Measurements from ENCODE around the gene ZSCAN9.

ZSCAN9 gene

GRCh38 chr6:28225056-28225834 lies at the start of gene ZSCAN9:
Gene ZSCAN9 (plus strand): TSS chr6:28225275. CDS start chr6:28227085, 1,810 bp downstream.
- DNase-seq (ENCODE audit: low read depth) = peak; percentile 91

DNA sequence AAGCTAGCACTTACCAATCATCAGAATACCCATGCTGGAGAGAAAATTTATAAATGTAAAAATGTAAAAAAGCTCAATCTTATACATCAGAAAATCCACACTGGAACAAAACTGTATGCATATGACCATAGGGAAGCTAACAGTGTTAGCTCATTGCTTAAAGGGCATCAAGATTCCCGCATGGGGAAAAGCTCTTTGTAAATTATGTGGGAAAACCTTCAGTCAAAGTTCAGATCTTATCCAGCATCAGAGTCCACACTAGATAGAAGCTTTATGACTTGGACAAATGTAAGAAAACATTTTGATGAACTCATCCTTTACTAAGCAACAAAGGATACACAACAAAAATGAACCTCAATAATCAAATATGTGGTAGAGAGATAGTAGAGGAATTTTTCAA lies 48.7 kb upstream of the ZSCAN9 start:
- no peak for DNase-seq (ENCODE audit: low read depth)

GRCh38 chr6:28182255-28182654 lies 42.8 kb upstream of the ZSCAN9 start:
- no peak for DNase-seq (ENCODE audit: low read depth)

DNA sequence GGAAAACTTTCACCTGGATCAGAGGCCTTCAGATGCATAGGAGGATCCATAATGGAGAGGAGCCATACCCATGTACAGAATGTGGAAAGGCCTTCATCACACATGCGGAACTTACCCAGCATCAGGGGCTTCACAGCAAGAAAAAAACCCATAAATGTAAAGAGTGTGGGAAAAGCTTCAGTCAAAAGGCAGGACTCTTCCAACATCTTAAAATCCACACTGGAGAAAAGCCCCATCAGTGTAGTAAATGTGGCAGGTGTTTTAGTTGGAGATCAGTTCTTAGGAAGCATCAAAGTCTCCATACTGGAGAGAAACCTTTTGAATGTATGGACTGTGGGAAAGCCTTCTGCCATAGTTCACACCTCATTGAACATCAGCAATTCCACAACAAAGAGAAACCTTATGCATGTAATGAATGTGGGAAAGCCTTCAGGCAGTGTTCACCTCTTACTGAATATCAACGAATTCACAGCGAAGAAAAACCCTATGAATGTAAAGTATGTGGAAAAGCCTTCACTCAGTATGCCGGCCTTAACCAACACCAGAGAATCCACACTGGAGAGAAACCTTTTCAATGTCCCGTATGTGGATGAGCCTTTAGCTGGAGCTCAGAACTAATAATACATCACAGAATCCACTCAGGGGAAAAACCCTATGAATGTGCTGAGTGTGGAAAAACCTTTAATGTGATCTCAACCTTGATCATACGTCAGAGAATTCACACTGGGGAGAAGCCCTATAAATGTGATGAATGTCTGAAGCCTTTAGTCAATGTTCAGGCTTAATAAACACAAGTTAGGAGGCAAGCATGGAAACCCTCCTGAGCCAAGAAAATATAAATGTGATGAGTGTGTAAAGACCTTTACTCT lies 36.7 kb upstream of the ZSCAN9 start:
- DNase-seq (ENCODE audit: low read depth) = no peak

DNA sequence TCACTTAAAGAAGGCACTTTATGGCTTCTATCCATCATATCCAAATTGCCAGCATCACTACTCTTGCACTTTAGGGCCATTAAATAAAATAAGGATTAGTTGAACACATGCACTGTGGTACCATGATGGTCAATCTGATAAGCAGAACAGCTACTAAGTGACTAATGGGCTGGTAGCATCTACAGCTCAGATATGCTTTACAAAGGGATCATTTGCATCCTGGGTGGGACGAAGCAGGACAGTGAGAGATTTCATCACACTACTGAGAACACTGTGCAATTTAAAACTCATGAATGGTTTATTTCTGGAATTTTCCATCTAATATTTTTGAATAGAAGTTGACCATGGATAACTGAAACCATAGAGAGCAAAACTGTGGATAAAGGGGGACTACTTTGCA lies 25.1 kb upstream of the ZSCAN9 start:
- no peak for DNase-seq (ENCODE audit: low read depth)

- DNase-seq (ENCODE audit: low read depth) = no peak
Observed at GRCh38 chr6:28203201-28203600, 21.9 kb upstream of the ZSCAN9 start.

- no peak for DNase-seq (ENCODE audit: low read depth)
Observed at GRCh38 chr6:28205879-28206278, 19.2 kb upstream of the ZSCAN9 start.

- DNase-seq (ENCODE audit: low read depth) = no peak
Observed at GRCh38 chr6:28206527-28206926, 18.5 kb upstream of the ZSCAN9 start.

- DNase-seq (ENCODE audit: low read depth) = no peak
Observed at GRCh38 chr6:28206928-28207509, 18.1 kb upstream of the ZSCAN9 start.

- DNase-seq (ENCODE audit: low read depth) = no peak
Observed at GRCh38 chr6:28207510-28208110, 17.5 kb upstream of the ZSCAN9 start.

DNA sequence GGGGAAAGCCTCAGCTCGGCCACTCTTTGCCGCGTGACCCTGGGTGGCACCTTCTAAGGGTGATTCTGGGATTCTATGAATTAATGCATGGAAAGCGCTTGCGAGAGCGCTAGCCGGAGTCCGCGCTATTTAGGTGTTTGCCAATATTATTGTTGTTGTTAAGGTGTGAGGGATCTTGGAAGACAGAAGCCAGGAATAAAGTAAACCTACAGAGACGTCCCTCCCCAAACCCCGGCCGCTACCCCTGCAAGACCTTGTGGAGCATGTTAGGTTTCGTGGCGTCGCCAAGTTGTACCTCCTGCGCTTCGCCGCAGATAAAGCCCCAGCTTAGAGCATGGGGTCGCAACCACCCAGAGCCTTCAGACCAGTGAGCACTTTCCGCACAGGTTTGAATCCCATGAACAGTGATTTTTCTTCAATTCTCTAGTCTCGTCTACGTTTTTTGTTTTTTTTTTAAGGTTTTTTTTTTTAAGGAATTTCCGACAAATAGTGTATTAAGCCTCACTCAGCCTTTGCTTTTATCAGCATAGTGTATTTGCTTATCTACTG lies 16.9 kb upstream of the ZSCAN9 start:
- no peak for DNase-seq (ENCODE audit: low read depth)

GRCh38 chr6:28209753-28210535 lies 15.1 kb upstream of the ZSCAN9 start:
- no peak for DNase-seq (ENCODE audit: low read depth)

- DNase-seq (ENCODE audit: low read depth) = no peak
Observed at GRCh38 chr6:28211840-28212509, 13.1 kb upstream of the ZSCAN9 start.

- peak; percentile 88 for DNase-seq (ENCODE audit: low read depth)
Observed at GRCh38 chr6:28212510-28213212, 12.4 kb upstream of the ZSCAN9 start.

DNA sequence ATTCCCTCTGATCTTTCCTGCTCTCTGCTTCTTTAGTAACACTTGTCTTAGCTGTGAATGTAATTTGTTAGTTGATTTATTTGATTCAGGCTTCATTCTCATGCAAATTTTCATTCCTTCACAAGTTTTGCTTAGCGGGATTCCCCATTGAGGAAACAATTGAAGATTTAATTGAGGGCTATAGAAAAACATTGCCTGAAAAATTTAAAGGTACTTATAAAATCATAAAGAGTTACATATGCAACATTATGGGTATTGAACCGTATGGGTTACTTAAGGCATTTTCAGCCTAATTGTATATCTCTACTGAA lies 11.9 kb upstream of the ZSCAN9 start:
- no peak for DNase-seq (ENCODE audit: low read depth)

- no peak for DNase-seq (ENCODE audit: low read depth)
Observed at GRCh38 chr6:28215425-28215824, 9.7 kb upstream of the ZSCAN9 start.

GRCh38 chr6:28217890-28218289 lies 7.2 kb upstream of the ZSCAN9 start:
- no peak for DNase-seq (ENCODE audit: low read depth)

DNA sequence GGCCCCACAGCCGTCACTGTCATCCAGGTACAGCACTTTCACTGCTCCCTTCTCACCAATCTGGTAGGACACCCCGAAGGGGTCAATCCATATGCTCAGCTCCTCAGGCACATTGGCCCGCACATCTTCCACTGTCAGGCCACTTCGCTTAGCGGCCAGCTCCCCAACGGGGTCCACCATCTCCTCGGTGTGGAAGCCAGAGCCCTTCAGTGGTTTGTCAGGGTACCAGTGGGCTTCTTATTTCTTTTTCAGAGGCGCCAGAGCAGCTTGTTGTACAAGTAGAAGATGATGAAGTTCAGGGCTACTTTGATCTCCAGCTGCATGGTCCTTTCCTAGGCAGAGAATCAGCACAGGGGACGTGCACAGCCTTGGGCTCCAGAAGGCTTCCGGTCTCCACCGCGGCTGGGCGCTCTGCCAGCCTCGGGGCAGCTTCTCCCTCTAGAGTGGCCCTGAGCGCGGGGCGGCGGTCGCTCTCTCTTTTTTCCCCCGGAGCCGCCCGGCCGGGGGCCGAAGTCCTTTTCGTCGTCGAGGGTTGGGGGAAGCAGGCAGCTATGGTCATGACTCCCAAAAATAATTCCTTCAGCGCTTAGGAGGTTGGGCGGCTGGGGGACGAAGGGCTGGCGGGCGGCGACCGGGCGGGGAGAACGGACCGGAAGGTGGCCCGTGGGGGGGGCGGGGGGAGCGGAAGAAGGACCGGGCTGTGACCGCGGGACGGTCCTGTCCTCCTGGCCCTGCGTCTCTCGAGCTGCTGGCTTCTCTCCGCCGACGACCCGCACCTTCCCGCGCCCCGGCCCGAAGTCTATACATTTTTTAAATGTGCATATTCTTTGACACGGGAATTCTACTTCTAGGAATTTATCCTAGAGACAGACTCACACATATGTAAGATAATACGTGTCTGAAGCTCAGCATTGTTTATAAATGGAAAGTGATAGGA lies 6.5 kb upstream of the ZSCAN9 start:
- DNase-seq (ENCODE audit: low read depth) = no peak

All from HS-27A (cell line).